ENCODE data around the gene MMP23B. TPM values are rescaled to one million over a fixed set of nuclear protein-coding genes. Genes with fewer than 3 reads are reported as not detected.

Gene MMP23B
- total RNA-seq, 1 donor from 2014 or later: 68.7 TPM

- Mint-ChIP-seq H3K4me3 (ENCODE audit: unreplicated experiment) (no peak overlapping the region), H3K36me3 (ENCODE audit: low read depth) (no peaks in the 10 kb centered on the region), H3K27ac (ENCODE audit: unreplicated experiment) (no peak overlapping the region), H3K9me3 (ENCODE audit: low read depth) (no peaks in the 10 kb centered on the region), H3K4me1 (ENCODE audit: low read depth) (peaks cover 3% of the 10 kb centered on the region), H3K27me3 (ENCODE audit: low read depth) (peaks cover 2% of the 10 kb centered on the region)
- no peak for DNase-seq (ENCODE audit: low spot score)
- TF ChIP-seq CTCF (IDR thresholded peaks at IDR 0.05): no peak
These were observed 28.2 kb upstream of the MMP23B start for GRCh38 chr1:1603671-1604373.

- TF ChIP-seq CTCF (IDR thresholded peaks at IDR 0.05): no peak
- no peaks in the 10 kb centered on the region for H3K4me1 Mint-ChIP-seq (ENCODE audit: low read depth)
- H3K27ac Mint-ChIP-seq (ENCODE audit: unreplicated experiment): no peak overlapping the region
- no peaks in the 10 kb centered on the region for H3K9me3 Mint-ChIP-seq (ENCODE audit: low read depth)
- DNase-seq (ENCODE audit: low spot score): peak; percentile 89
- H3K36me3 Mint-ChIP-seq (ENCODE audit: low read depth): no peaks in the 10 kb centered on the region
- H3K4me3 Mint-ChIP-seq (ENCODE audit: unreplicated experiment): no peak overlapping the region
- no peaks in the 10 kb centered on the region for H3K27me3 Mint-ChIP-seq (ENCODE audit: low read depth)
These were observed 27.5 kb upstream of the MMP23B start for GRCh38 chr1:1604374-1605033.

- no peaks in the 10 kb centered on the region for H3K9me3 Mint-ChIP-seq (ENCODE audit: low read depth)
- H3K27me3 Mint-ChIP-seq (ENCODE audit: low read depth): no peaks in the 10 kb centered on the region
- no peak overlapping the region for H3K4me3 Mint-ChIP-seq (ENCODE audit: unreplicated experiment)
- no peaks in the 10 kb centered on the region for H3K36me3 Mint-ChIP-seq (ENCODE audit: low read depth)
- TF ChIP-seq CTCF (IDR thresholded peaks at IDR 0.05): no peak
- H3K27ac Mint-ChIP-seq (ENCODE audit: unreplicated experiment): no peak overlapping the region
- DNase-seq (ENCODE audit: low spot score): no peak
- H3K4me1 Mint-ChIP-seq (ENCODE audit: low read depth): no peaks in the 10 kb centered on the region
These were observed 26.9 kb upstream of the MMP23B start for GRCh38 chr1:1605034-1605591.

GRCh38 chr1:1605724-1606123 is 26.2 kb upstream of the MMP23B start:
- no peak for TF ChIP-seq CTCF (IDR thresholded peaks at IDR 0.05)
- Mint-ChIP-seq H3K9me3 (ENCODE audit: low read depth) (no peaks in the 10 kb centered on the region), H3K4me1 (ENCODE audit: low read depth) (no peaks in the 10 kb centered on the region), H3K27ac (ENCODE audit: unreplicated experiment) (no peak overlapping the region), H3K27me3 (ENCODE audit: low read depth) (no peaks in the 10 kb centered on the region), H3K36me3 (ENCODE audit: low read depth) (no peaks in the 10 kb centered on the region), H3K4me3 (ENCODE audit: unreplicated experiment) (no peak overlapping the region)
- DNase-seq (ENCODE audit: low spot score): no peak

- DNase-seq (ENCODE audit: low spot score): peak; percentile 80
- Mint-ChIP-seq H3K27me3 (ENCODE audit: low read depth) (no peaks in the 10 kb centered on the region), H3K4me1 (ENCODE audit: low read depth) (no peaks in the 10 kb centered on the region), H3K27ac (ENCODE audit: unreplicated experiment) (no peak overlapping the region), H3K4me3 (ENCODE audit: unreplicated experiment) (no peak overlapping the region), H3K36me3 (ENCODE audit: low read depth) (no peaks in the 10 kb centered on the region), H3K9me3 (ENCODE audit: low read depth) (no peaks in the 10 kb centered on the region)
- no peak for TF ChIP-seq CTCF (IDR thresholded peaks at IDR 0.05)
These were observed 25.7 kb upstream of the MMP23B start for GRCh38 chr1:1606232-1606631.
